ENCODE data around the gene ZNF324B.
"Not testable (repeated sequence)": the region's sequence is repeated elsewhere in the genome, so short reads cannot be mapped to it uniquely, and the experiment has no call there.

ZNF324B gene

DNA sequence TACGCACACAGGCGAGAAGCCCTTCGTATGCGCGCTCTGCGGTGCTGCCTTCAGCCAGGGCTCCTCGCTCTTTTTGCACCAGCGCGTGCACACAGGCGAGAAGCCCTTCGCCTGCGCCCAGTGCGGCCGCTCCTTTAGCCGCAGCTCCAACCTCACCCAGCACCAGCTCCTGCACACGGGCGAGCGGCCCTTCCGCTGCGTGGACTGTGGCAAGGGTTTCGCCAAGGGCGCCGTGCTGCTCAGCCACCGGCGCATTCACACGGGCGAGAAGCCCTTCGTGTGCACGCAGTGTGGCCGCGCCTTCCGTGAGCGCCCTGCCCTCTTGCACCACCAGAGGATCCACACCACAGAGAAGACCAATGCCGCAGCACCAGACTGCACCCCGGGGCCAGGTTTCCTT is 4.7 kb downstream of the ZNF324B start:
- H3K27me3 ChIP-seq (ENCODE audit: insufficient read depth, low read length) = no peaks in the 10 kb centered on the region
- H3K36me3 ChIP-seq (ENCODE audit: insufficient read depth, low read length) = no peaks in the 10 kb centered on the region
- H3K79me2 ChIP-seq (ENCODE audit: control insufficient read depth, insufficient read depth, low read length, unreplicated experiment) = no peaks in the 10 kb centered on the region
- H2AFZ ChIP-seq (ENCODE audit: low read length, unreplicated experiment) = no peak overlapping the region
- no peak overlapping the region for H3K27ac ChIP-seq (ENCODE audit: low read depth, low read length)
- no peak overlapping the region for H3K4me3 ChIP-seq (ENCODE audit: low read depth, low read length)
- H3K4me1 ChIP-seq (ENCODE audit: control insufficient read depth, insufficient read depth, low read length, unreplicated experiment) = no peaks in the 10 kb centered on the region

GRCh38 chr19:58460039-58460438 is 8.6 kb downstream of the ZNF324B start:
- Histone ChIP-seq H3K79me2 (ENCODE audit: control insufficient read depth, insufficient read depth, low read length, unreplicated experiment) (no peaks in the 10 kb centered on the region), H3K27me3 (ENCODE audit: insufficient read depth, low read length) (no peaks in the 10 kb centered on the region), H2AFZ (ENCODE audit: low read length, unreplicated experiment) (no peak overlapping the region), H3K27ac (ENCODE audit: low read depth, low read length) (no peak overlapping the region), H3K4me3 (ENCODE audit: low read depth, low read length) (no peak overlapping the region), H3K4me1 (ENCODE audit: control insufficient read depth, insufficient read depth, low read length, unreplicated experiment) (no peaks in the 10 kb centered on the region), H3K36me3 (ENCODE audit: insufficient read depth, low read length) (no peaks in the 10 kb centered on the region)

DNA sequence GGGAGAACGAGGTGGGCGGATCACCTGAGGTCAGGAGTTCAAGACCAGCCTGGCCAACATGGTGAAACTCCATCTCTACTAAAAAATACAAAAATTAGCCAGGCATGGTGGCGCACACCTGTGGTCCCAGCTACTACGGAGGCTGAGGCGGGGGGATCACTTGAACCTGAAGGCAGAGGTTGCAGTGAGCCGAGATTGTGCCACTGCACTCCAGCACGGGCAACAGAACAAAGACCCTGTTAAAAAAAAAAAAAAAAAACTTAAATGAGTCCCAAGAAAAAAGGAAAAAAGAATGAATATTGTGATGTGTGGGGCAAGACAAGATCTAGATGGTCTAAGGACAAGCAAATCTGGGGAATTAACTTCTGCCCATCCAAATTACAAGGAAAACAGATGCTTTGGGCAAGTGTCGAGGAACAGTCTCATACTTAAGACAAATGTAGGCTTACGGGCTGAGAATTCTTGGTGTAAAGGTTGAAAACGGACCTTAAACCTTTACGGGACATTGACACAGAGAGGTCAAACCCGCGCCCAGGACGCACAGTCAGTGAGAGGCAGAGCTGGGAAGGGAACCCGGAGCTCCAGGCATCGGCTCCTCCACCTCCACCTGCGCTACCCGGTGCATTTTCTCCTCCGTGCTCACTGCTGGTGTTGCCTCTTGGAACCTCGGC is 14.8 kb downstream of the ZNF324B start:
- Histone ChIP-seq H3K36me3 (ENCODE audit: insufficient read depth, low read length) (no peaks in the 10 kb centered on the region), H3K27me3 (ENCODE audit: insufficient read depth, low read length) (no peaks in the 10 kb centered on the region), H3K27ac (ENCODE audit: low read depth, low read length) (no peak overlapping the region), H3K4me1 (ENCODE audit: control insufficient read depth, insufficient read depth, low read length, unreplicated experiment) (peaks cover 3% of the 10 kb centered on the region), H3K79me2 (ENCODE audit: control insufficient read depth, insufficient read depth, low read length, unreplicated experiment) (peaks cover 9% of the 10 kb centered on the region), H2AFZ (ENCODE audit: low read length, unreplicated experiment) (peak overlapping the region; percentile 42), H3K4me3 (ENCODE audit: low read depth, low read length) (peak overlapping the region; percentile 86)

DNA sequence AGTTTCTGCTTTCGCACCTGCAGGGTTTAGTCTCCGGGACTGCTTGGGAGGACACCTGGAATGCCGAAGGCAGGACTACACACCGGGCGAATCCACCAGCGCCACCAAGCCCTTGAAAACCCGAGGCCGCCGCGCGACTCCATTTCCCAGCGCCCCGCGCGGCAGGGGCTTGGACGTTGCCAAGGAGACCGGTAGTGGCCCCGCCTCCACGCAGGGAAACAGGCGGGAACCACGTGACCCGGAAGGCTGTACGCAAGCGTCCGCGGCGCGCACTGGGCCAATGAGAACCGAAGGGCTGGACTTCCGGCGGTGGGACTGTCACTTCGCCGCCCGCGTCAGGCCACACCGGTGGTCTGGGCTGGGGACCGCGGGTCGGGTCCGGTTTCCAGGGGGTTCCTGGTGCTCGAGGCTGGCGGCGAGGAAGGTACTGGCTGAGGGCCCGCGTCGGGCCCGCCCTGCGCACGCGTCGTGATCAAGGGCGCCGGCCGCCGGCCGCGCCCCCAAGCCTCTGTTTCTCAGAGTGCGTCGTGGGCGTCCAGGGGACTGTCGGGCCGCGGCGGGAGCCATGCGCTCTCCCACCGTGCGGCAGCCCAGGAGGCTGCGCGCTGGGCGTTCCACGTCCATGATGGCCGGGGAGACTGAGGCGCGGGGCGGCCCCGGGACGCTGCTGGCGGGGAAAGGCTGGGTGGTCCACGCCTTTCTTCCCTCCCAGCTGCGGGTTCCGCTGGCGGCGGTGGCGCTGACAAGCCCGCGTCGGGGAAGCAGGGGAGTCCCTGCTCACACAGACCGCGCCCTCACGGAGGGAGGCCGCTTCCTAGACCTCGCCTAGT is 15.6 kb downstream of the ZNF324B start, which contains the start of gene ZNF324:
TSS of gene ZNF324 (plus strand) at position 321 of the 830 bp plus-strand sequence. CDS start 2,106 bp downstream, outside the sequence.
- Histone ChIP-seq H3K27ac (ENCODE audit: low read depth, low read length) (peak within 1 kb of the TSS; percentile 57; the same call in 1 of the 2 replicates), H3K4me3 (ENCODE audit: low read depth, low read length) (peak within 1 kb of the TSS; percentile 86), H3K27me3 (ENCODE audit: insufficient read depth, low read length) (no peaks in the 10 kb centered on the region), H3K4me1 (ENCODE audit: control insufficient read depth, insufficient read depth, low read length, unreplicated experiment) (peaks cover 3% of the 10 kb centered on the region), H2AFZ (ENCODE audit: low read length, unreplicated experiment) (peak within 1 kb of the TSS; percentile 42), H3K36me3 (ENCODE audit: insufficient read depth, low read length) (no peaks in the 10 kb centered on the region), H3K79me2 (ENCODE audit: control insufficient read depth, insufficient read depth, low read length, unreplicated experiment) (peaks cover 9% of the 10 kb centered on the region)

DNA sequence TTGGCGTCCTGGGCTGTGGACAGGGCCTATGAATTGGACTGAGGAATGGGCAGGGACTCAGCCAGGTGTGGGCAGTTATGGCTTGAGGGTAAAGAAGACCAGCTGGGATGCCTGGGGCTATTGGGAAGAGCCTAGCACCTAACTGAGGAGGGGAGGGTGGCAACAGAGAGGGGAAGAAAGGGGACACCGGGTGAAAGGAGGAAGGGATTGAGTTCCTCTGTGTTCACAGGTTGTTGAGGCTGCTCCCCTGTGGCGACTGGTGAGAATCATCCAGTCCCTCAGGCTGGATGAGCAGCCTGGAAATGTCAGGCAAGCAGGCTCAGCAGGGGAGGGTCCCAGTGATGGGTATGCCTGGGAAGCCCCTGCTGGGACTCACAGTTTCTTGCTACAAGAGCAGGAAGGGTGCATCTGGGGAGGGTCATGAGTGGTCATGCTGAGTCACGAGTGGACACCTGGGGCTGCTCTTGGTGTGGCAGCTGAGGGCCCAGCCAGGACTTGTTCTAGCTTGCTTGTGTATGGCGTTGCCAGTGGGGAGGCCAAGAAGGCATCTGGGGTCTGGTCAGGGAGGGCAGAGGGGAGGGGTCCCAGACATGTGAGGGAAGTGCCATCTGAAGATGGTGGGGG is 16.9 kb downstream of the ZNF324B start:
- Histone ChIP-seq H3K27me3 (ENCODE audit: insufficient read depth, low read length) (no peaks in the 10 kb centered on the region), H3K4me3 (ENCODE audit: low read depth, low read length) (peak overlapping the region; percentile 49; the same call in 1 of the 2 replicates), H3K36me3 (ENCODE audit: insufficient read depth, low read length) (no peaks in the 10 kb centered on the region), H3K27ac (ENCODE audit: low read depth, low read length) (no peak overlapping the region), H3K4me1 (ENCODE audit: control insufficient read depth, insufficient read depth, low read length, unreplicated experiment) (peaks cover 3% of the 10 kb centered on the region), H3K79me2 (ENCODE audit: control insufficient read depth, insufficient read depth, low read length, unreplicated experiment) (peaks cover 9% of the 10 kb centered on the region), H2AFZ (ENCODE audit: low read length, unreplicated experiment) (no peak overlapping the region)

DNA sequence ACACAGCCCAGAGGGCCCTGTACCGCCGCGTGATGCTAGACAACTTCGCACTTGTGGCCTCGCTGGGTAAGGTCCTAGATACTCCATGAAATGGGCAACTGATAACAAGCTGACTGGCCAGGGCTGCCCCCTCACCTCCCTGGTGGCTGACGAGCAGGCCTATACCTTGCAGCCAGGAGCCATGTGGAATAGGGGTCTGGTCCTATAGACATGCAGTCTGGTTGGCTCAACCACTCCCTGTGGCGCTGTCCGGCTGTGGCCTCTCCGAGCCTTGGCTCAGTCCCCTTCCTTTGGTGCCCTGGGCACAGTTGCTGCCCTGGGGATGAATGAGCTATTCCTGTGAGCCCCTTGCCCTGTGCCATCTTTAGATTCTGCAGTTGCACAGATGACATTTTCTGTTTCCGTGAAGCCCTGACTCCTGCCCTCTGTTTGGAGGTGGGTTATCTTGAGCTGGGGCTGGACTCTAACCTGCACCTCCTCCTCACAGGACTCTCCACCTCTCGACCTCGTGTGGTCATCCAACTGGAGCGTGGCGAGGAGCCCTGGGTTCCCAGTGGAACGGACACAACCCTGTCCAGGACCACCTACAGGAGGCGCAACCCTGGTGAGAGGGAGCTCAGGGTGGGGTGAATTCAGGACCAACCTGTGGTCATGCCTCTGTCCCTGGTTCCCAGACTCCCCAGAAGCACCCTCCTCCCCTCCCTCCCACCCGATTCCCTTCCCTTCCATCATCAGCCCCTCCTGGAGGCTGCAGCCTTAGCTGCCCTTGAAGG is 18.0 kb downstream of the ZNF324B start:
- no peaks in the 10 kb centered on the region for H3K36me3 ChIP-seq (ENCODE audit: insufficient read depth, low read length)
- H3K4me3 ChIP-seq (ENCODE audit: low read depth, low read length) = no peak overlapping the region
- H3K27ac ChIP-seq (ENCODE audit: low read depth, low read length) = no peak overlapping the region
- no peak overlapping the region for H2AFZ ChIP-seq (ENCODE audit: low read length, unreplicated experiment)
- H3K79me2 ChIP-seq (ENCODE audit: control insufficient read depth, insufficient read depth, low read length, unreplicated experiment) = peaks cover 9% of the 10 kb centered on the region
- H3K27me3 ChIP-seq (ENCODE audit: insufficient read depth, low read length) = no peaks in the 10 kb centered on the region
- peaks cover 3% of the 10 kb centered on the region for H3K4me1 ChIP-seq (ENCODE audit: control insufficient read depth, insufficient read depth, low read length, unreplicated experiment)

DNA sequence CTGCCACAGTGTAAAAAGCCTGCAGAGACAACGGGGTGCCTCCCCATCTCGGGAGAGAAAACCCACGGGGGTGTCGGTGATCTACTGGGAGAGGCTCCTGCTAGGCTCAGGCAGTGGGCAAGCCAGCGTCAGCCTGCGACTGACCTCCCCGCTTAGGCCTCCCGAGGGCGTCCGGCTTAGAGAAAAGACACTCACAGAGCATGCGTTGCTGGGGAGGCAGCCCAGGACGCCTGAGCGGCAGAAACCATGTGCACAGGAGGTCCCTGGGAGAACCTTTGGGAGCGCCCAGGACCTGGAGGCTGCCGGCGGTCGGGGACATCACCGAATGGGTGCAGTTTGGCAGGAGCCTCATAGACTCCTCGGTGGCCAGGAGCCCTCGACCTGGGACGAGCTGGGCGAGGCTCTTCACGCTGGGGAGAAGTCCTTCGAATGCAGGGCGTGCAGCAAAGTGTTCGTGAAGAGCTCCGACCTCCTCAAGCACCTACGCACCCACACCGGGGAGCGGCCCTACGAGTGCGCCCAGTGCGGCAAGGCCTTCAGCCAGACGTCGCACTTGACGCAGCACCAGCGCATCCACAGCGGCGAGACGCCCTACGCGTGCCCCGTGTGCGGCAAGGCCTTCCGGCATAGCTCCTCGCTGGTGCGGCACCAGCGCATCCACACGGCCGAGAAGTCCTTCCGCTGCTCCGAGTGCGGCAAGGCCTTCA is 19.6 kb downstream of the ZNF324B start:
- H3K79me2 ChIP-seq (ENCODE audit: control insufficient read depth, insufficient read depth, low read length, unreplicated experiment); H3K36me3 ChIP-seq (ENCODE audit: insufficient read depth, low read length); H3K27me3 ChIP-seq (ENCODE audit: insufficient read depth, low read length); H2AFZ ChIP-seq (ENCODE audit: low read length, unreplicated experiment); H3K4me1 ChIP-seq (ENCODE audit: control insufficient read depth, insufficient read depth, low read length, unreplicated experiment); H3K4me3 ChIP-seq (ENCODE audit: low read depth, low read length); H3K27ac ChIP-seq (ENCODE audit: low read depth, low read length): not testable (repeated sequence)

- Histone ChIP-seq H2AFZ (ENCODE audit: low read length, unreplicated experiment) (no peak overlapping the region), H3K27me3 (ENCODE audit: insufficient read depth, low read length) (no peaks in the 10 kb centered on the region), H3K36me3 (ENCODE audit: insufficient read depth, low read length) (no peaks in the 10 kb centered on the region), H3K4me1 (ENCODE audit: control insufficient read depth, insufficient read depth, low read length, unreplicated experiment) (peaks cover 7% of the 10 kb centered on the region), H3K79me2 (ENCODE audit: control insufficient read depth, insufficient read depth, low read length, unreplicated experiment) (peaks cover 9% of the 10 kb centered on the region), H3K27ac (ENCODE audit: low read depth, low read length) (no peak overlapping the region), H3K4me3 (ENCODE audit: low read depth, low read length) (no peak overlapping the region)
Measured at GRCh38 chr19:58471736-58472135, 20.3 kb downstream of the ZNF324B start.

DNA sequence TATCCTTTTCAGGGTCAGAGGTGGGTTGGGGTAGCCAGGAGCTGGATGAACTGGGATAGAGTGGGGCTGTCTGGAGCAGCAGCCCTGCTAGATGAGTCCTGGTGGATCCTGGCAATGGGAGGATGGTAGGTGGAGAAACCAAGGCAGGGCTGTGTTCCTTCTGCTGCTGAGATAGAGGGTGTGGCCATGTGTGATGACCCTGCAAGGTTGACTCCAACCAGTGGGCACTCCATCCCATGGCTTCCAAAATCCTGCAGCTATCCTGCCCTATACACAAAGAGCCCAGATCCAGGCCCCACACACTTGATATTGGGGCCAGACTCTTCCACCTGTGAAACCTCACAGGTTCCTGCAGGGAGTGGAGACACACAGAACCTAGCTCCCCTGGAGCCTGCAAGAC is 22.4 kb downstream of the ZNF324B start:
- H2AFZ ChIP-seq (ENCODE audit: low read length, unreplicated experiment) = no peak overlapping the region
- no peak overlapping the region for H3K4me3 ChIP-seq (ENCODE audit: low read depth, low read length)
- no peak overlapping the region for H3K27ac ChIP-seq (ENCODE audit: low read depth, low read length)
- H3K27me3 ChIP-seq (ENCODE audit: insufficient read depth, low read length) = no peaks in the 10 kb centered on the region
- peaks cover 4% of the 10 kb centered on the region for H3K4me1 ChIP-seq (ENCODE audit: control insufficient read depth, insufficient read depth, low read length, unreplicated experiment)
- peaks cover under 1% of the 10 kb centered on the region for H3K79me2 ChIP-seq (ENCODE audit: control insufficient read depth, insufficient read depth, low read length, unreplicated experiment)
- H3K36me3 ChIP-seq (ENCODE audit: insufficient read depth, low read length) = no peaks in the 10 kb centered on the region

All from ACC112 (cell line).